ENCODE measurements around the gene THAP3.

Gene THAP3

DNA sequence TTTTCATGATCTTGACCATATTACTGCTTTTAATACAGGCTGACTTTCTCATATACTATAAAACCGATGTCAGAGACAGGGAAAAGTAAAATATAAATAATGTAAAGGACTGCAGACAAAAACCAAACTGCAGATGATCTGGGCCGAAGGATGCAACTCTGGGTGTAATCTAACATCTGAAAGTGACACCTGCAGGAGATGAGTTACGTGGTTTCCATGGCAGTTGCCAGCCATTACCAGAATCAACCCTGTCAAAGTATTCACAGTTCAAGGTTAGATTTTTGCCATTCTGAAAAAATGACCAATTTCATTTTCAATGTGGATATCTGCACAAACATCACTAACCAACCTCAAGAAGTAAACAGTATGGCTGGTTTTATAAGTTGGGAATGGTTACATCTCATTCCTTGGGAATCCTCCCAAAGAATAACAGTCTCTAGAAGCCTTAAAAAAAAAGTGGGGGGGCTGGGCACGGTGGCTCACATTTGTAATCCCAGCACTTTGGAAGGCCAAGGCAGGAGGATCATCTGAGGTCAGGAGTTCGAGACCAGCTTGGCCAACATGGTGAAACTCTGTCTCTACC is 49.2 kb downstream of the THAP3 start:
- DNase-seq (ENCODE audit: low read depth in 2 of 2) = no peak

DNA sequence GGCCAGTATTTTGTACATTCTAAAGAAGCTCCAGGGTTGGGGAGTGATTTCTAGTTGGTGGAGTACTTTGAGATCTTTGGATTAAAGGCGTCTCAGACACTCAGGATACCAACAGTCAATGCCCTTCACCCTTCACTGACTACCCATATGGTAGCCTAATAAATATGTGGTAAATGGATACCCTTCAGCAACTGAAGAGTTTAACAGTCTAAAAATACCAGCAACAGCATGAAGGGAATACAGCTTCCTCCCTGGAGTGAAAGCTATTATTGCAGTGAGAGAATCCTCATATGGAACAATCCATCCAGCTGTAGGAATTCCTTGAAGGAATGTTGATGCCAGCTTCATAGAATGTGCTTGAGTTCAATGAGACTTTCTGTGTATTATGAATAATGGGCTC is 50.1 kb downstream of the THAP3 start:
- DNase-seq (ENCODE audit: low read depth in 2 of 2) = no peak

DNA sequence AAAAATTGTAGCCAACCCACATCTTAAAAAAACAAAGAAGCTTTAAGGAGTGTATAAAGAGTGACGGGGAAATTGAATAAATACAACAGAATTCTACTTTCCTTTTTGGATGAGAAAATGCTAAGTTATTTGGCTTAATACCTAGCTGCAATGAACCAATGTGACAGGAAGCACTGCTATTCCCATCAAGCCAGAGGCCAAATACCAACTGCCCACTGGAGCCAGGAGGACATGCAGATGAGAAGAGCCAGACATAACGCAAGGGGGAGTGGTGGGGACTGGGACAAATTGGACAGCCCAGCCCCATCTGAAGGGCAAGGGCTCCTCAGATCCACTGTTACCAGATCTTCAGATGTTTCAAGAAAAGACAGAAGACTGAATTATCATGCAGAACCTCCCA is 51.3 kb downstream of the THAP3 start:
- DNase-seq (ENCODE audit: low read depth in 2 of 2) = no peak

Data from stimulated activated CD4-positive, alpha-beta T cell treated with anti-CD3 and anti-CD28 coated beads, Interleukin-1b, Interleukin-23, amount 100 ng/mL, for 4 hours (primary cell).